ENCODE results near the gene SPTBN1.

Gene SPTBN1

DNA sequence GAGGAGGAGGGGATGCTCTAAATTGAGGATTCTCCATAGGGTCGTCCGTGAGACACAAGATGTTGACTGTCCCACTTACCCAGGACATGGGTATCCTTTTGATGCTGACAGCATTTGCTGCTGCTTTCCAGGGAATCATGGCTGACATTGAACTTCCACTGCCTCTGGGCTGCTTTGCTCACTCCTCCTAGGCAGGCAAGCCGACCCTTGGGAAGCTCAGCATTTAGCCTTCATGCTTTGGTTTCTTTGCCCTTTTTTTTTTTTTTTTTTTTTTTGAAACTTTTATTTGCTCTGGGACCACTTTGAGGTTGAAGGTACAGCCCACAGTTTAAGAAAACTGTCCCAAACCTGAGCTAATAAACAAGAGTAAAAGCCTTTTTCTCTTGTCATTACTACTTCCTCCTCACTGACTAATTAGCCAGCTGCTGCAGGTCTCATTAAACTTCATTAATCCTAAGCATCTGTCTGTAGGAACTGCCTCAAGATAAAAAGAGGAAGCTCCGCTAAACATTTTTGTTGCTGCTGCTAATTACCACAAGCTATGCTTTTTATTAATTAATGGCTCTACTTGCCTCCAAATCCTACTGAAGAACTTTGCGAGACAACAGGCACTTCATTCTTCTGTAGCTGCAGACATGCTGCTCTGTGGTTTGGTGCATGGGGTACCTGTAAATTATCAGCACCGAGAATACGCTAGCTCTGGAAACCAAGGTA lies 125.4 kb downstream of the SPTBN1 start:
- peak overlapping the region; percentile 65 for H3K4me3 ChIP-seq (ENCODE audit: low read length)

DNA sequence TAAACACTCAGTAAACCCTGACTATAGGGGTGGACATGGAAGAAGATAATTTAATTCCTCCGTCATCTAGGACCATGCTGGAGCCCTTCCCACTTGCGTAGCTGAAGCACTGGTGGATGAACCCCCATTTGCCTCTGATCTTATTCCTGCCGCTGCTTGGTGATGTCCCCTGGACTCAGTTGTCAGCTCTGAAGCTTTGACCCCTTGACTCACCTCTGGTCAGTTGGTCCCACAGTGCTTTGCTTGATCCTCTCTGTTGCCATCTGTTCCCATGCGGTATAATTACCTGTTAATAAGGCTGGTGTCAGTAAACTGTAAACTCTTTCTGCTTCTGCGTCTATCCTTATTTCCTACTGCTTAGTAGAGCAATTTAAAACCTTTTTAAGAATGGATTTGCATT lies 126.9 kb downstream of the SPTBN1 start:
- peaks cover 51% of the 10 kb centered on the region for H3K4me1 ChIP-seq (ENCODE audit: low read length)
- H3K4me2 ChIP-seq (ENCODE audit: low read length), result peak overlapping the region; percentile 2; the same call in 1 of the 2 replicates
- no peak overlapping the region for H3K9ac ChIP-seq (ENCODE audit: low read length)

More for the DNA sequence above, 125.4 kb downstream of the SPTBN1 start:
- Histone ChIP-seq H3K9ac (ENCODE audit: low read length) (peak overlapping the region; percentile 48), H3K27me3 (ENCODE audit: low read depth, low read length) (no peaks in the 10 kb centered on the region), H3K9me3 (ENCODE audit: insufficient read depth, low read length) (no peaks in the 10 kb centered on the region), H3K27ac (ENCODE audit: low read length) (peak overlapping the region; percentile 57), H3K36me3 (replicated peaks; ENCODE audit: low read depth, low read length) (no peaks in the 10 kb centered on the region), H2AFZ (ENCODE audit: low read depth, low read length) (no peak overlapping the region), H4K20me1 (ENCODE audit: insufficient read depth, low read length) (no peaks in the 10 kb centered on the region), H3K4me1 (ENCODE audit: low read length) (peaks cover 51% of the 10 kb centered on the region), H3K4me2 (ENCODE audit: low read length) (peak overlapping the region; percentile 83), H3K79me2 (ENCODE audit: low read length) (peaks cover 10% of the 10 kb centered on the region; the same call in 1 of the 2 replicates)
- no peak for TF ChIP-seq EZH2phosphoT487 (IDR thresholded peaks at IDR 0.05; ENCODE audit: low read depth)
- TF ChIP-seq, protein P1, sequence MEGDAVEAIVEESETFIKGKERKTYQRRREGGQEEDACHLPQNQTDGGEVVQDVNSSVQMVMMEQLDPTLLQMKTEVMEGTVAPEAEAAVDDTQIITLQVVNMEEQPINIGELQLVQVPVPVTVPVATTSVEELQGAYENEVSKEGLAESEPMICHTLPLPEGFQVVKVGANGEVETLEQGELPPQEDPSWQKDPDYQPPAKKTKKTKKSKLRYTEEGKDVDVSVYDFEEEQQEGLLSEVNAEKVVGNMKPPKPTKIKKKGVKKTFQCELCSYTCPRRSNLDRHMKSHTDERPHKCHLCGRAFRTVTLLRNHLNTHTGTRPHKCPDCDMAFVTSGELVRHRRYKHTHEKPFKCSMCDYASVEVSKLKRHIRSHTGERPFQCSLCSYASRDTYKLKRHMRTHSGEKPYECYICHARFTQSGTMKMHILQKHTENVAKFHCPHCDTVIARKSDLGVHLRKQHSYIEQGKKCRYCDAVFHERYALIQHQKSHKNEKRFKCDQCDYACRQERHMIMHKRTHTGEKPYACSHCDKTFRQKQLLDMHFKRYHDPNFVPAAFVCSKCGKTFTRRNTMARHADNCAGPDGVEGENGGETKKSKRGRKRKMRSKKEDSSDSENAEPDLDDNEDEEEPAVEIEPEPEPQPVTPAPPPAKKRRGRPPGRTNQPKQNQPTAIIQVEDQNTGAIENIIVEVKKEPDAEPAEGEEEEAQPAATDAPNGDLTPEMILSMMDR (IDR thresholded peaks at IDR 0.05; ENCODE audit: low read depth, low read length), result no peak

GRCh38 chr2:54584598-54584997 lies 128.5 kb downstream of the SPTBN1 start:
- Histone ChIP-seq H3K9ac (ENCODE audit: low read length) (no peak overlapping the region), H3K4me3 (ENCODE audit: low read length) (no peak overlapping the region), H3K4me1 (ENCODE audit: low read length) (peaks cover 47% of the 10 kb centered on the region), H2AFZ (ENCODE audit: low read depth, low read length) (no peak overlapping the region), H3K27ac (ENCODE audit: low read length) (no peak overlapping the region), H4K20me1 (ENCODE audit: insufficient read depth, low read length) (no peaks in the 10 kb centered on the region), H3K79me2 (ENCODE audit: low read length) (peaks cover 4% of the 10 kb centered on the region; the same call in 1 of the 2 replicates), H3K4me2 (ENCODE audit: low read length) (no peak overlapping the region), H3K9me3 (ENCODE audit: insufficient read depth, low read length) (no peaks in the 10 kb centered on the region), H3K36me3 (replicated peaks; ENCODE audit: low read depth, low read length) (no peaks in the 10 kb centered on the region), H3K27me3 (ENCODE audit: low read depth, low read length) (no peaks in the 10 kb centered on the region)
- no peak for TF ChIP-seq EZH2phosphoT487 (IDR thresholded peaks at IDR 0.05; ENCODE audit: low read depth)

More for the DNA sequence above, 126.9 kb downstream of the SPTBN1 start:
- no peak for TF ChIP-seq EZH2phosphoT487 (IDR thresholded peaks at IDR 0.05; ENCODE audit: low read depth)
- TF ChIP-seq, protein P1 (IDR thresholded peaks at IDR 0.05; ENCODE audit: low read depth, low read length), result no peak
- H3K36me3 ChIP-seq (replicated peaks; ENCODE audit: low read depth, low read length), result no peaks in the 10 kb centered on the region
- H2AFZ ChIP-seq (ENCODE audit: low read depth, low read length), result no peak overlapping the region
- peaks cover 10% of the 10 kb centered on the region; the same call in 1 of the 2 replicates for H3K79me2 ChIP-seq (ENCODE audit: low read length)
- H3K27ac ChIP-seq (ENCODE audit: low read length), result no peak overlapping the region
- H3K27me3 ChIP-seq (ENCODE audit: low read depth, low read length), result no peaks in the 10 kb centered on the region
- no peaks in the 10 kb centered on the region for H3K9me3 ChIP-seq (ENCODE audit: insufficient read depth, low read length)
- H4K20me1 ChIP-seq (ENCODE audit: insufficient read depth, low read length), result no peaks in the 10 kb centered on the region
- H3K4me3 ChIP-seq (ENCODE audit: low read length), result no peak overlapping the region

- H3K4me2 ChIP-seq (ENCODE audit: low read length), result no peak overlapping the region
- H3K36me3 ChIP-seq (replicated peaks; ENCODE audit: low read depth, low read length), result no peaks in the 10 kb centered on the region
- peaks cover 41% of the 10 kb centered on the region for H3K4me1 ChIP-seq (ENCODE audit: low read length)
- no peaks in the 10 kb centered on the region for H4K20me1 ChIP-seq (ENCODE audit: insufficient read depth, low read length)
- H3K9ac ChIP-seq (ENCODE audit: low read length), result no peak overlapping the region
- no peak overlapping the region for H3K4me3 ChIP-seq (ENCODE audit: low read length)
- H3K27me3 ChIP-seq (ENCODE audit: low read depth, low read length), result no peaks in the 10 kb centered on the region
- TF ChIP-seq, protein P1 (IDR thresholded peaks at IDR 0.05; ENCODE audit: low read depth, low read length), result no peak
- TF ChIP-seq EZH2phosphoT487 (IDR thresholded peaks at IDR 0.05; ENCODE audit: low read depth), result no peak
- H3K79me2 ChIP-seq (ENCODE audit: low read length), result 0 out of 2 replicates have a peak, but pooled peaks cover 3% of the 10 kb centered on the region
- no peaks in the 10 kb centered on the region for H3K9me3 ChIP-seq (ENCODE audit: insufficient read depth, low read length)
- H2AFZ ChIP-seq (ENCODE audit: low read depth, low read length), result no peak overlapping the region
- no peak overlapping the region for H3K27ac ChIP-seq (ENCODE audit: low read length)
These were observed 129.1 kb downstream of the SPTBN1 start for GRCh38 chr2:54585136-54585733.
